Progenitor cell of endocrine pancreas (in vitro differentiated cells): Measurements from ENCODE around the gene CEBPG. TPM values are rescaled to one million over a fixed set of nuclear protein-coding genes. Genes with fewer than 3 reads are reported as not detected.

Source experiments
- DNase-seq: peaks from one replicate; pipeline ENCODE4 v3.0.0; 2021; ENCODE audit warnings: low spot score; ENCODE audit not compliant: unreplicated experiment
- H3K27ac Mint-ChIP-seq: 2 replicates; pipeline ENCODE4 v1.8.0; 2021; ENCODE audit warnings: mild to moderate bottlenecking, moderate library complexity, mixed read lengths
- H3K27me3 Mint-ChIP-seq: 2 replicates; pipeline ENCODE4 v1.8.0; 2021; ENCODE audit warnings: mixed read lengths
- H3K36me3 Mint-ChIP-seq: 2 replicates; pipeline ENCODE4 v1.8.0; 2022; ENCODE audit warnings: mixed read lengths; ENCODE audit not compliant: insufficient read depth
- H3K4me1 Mint-ChIP-seq: 2 replicates; pipeline ENCODE4 v1.8.0; 2021; ENCODE audit warnings: low read depth, mixed read lengths
- H3K4me3 Mint-ChIP-seq: 2 replicates; pipeline ENCODE4 v1.8.0; 2021; ENCODE audit warnings: low read depth, mild to moderate bottlenecking, moderate library complexity, mixed read lengths
- H3K9me3 Mint-ChIP-seq: 2 replicates; pipeline ENCODE4 v1.8.0; 2021; ENCODE audit warnings: low read depth, mixed read lengths
- total RNA-seq: library from RNA; stranded (reverse); gene quantifications from 2 replicates; pipeline ENCODE4 v1.2.1, GENCODE V29; 2021
- TF ChIP-seq, protein P1 (sequence below): fragments of 200-600 bp; sonication (generic); IDR thresholded peaks from one replicate; pipeline ENCODE4 v1.5.0; 2021; ENCODE audit warnings: antibody characterized with exemption, mild to moderate bottlenecking; ENCODE audit not compliant: unreplicated experiment

Gene CEBPG
- total RNA-seq, 1 donor from 2014 or later = 33.6 TPM

DNA sequence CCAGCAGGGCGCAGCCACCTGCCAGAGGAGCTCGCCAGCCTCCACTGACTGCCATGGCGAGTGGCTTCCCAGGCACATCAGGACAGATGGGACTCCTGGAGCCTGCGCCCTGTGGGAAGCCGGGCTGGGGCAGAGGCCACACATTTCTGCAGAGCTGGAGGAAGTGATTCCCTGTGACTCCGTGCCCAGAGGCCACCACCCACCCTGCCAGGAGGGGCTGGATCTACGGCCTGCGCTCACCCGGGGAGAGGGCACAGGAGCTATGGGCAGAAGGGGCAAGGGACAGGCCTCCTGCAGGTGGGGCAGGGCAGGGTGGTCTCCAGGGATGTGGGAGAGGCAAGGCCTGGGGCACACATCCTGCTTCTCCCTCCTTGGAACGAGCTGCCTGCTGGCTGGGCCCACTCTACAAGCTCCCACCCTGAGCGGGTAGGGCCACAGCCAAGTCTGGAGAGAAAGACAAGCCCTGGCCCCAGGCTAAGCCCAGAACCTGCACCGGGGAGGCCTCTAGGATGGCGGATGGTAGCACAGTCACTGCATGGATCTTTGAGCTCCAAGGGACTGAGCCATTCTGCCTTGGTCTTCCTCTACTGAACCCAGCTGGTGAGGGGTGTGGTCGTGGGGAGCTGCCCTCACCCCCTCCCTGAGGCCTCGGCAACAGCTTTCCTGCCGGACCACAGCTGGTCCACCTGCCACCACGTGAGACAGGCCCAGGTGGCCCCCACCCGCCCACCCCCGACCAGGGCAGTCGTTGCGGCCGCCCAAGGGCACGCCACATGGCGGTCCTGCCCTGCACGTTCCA, 40.6 kb downstream of the CEBPG start:
- no peak overlapping the region for H3K4me3 Mint-ChIP-seq
- H3K4me1 Mint-ChIP-seq = peaks cover 1% of the 10 kb centered on the region
- TF ChIP-seq, protein P1, sequence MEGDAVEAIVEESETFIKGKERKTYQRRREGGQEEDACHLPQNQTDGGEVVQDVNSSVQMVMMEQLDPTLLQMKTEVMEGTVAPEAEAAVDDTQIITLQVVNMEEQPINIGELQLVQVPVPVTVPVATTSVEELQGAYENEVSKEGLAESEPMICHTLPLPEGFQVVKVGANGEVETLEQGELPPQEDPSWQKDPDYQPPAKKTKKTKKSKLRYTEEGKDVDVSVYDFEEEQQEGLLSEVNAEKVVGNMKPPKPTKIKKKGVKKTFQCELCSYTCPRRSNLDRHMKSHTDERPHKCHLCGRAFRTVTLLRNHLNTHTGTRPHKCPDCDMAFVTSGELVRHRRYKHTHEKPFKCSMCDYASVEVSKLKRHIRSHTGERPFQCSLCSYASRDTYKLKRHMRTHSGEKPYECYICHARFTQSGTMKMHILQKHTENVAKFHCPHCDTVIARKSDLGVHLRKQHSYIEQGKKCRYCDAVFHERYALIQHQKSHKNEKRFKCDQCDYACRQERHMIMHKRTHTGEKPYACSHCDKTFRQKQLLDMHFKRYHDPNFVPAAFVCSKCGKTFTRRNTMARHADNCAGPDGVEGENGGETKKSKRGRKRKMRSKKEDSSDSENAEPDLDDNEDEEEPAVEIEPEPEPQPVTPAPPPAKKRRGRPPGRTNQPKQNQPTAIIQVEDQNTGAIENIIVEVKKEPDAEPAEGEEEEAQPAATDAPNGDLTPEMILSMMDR = no peak
- no peaks in the 10 kb centered on the region for H3K27me3 Mint-ChIP-seq
- no peaks in the 10 kb centered on the region for H3K36me3 Mint-ChIP-seq
- no peak for DNase-seq
- H3K9me3 Mint-ChIP-seq = no peaks in the 10 kb centered on the region
- H3K27ac Mint-ChIP-seq = no peak overlapping the region

GRCh38 chr19:33414667-33415605, 41.4 kb downstream of the CEBPG start:
- Mint-ChIP-seq H3K36me3 (no peaks in the 10 kb centered on the region), H3K27me3 (no peaks in the 10 kb centered on the region), H3K27ac (no peak overlapping the region)

GRCh38 chr19:33416307-33417215, 43.1 kb downstream of the CEBPG start:
- H3K4me3 Mint-ChIP-seq = no peak overlapping the region
- TF ChIP-seq, protein P1 = peak; percentile 75

More at GRCh38 chr19:33414667-33415605, 41.4 kb downstream of the CEBPG start:
- TF ChIP-seq, protein P1 = no peak
- Mint-ChIP-seq H3K4me3 (no peak overlapping the region), H3K4me1 (peaks cover 1% of the 10 kb centered on the region), H3K9me3 (no peaks in the 10 kb centered on the region)
- no peak for DNase-seq

DNA sequence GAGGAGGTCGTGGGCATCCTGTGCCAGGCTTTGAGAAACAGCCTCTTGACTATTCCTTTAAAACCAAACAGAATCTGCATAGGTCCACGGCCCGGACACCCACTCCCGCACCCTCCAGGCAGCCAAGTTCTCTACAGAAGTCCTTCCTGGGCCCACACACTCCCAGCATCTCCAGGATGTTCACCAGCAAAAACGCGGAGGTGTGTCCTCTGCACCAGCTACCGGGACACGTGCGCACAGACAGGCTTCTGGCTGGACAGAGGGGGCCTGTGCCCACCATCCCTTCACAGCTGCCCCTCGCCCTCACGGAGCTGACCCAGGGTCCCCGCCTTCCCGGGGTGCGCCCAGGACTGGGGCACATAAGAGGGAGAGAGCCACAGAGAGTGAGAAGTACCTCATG, 44.2 kb downstream of the CEBPG start:
- Mint-ChIP-seq H3K4me3 (no peak overlapping the region), H3K9me3 (no peaks in the 10 kb centered on the region), H3K36me3 (no peaks in the 10 kb centered on the region), H3K4me1 (peaks cover 1% of the 10 kb centered on the region), H3K27ac (no peak overlapping the region), H3K27me3 (no peaks in the 10 kb centered on the region)
- TF ChIP-seq, protein P1 = no peak
- no peak for DNase-seq

More at GRCh38 chr19:33416307-33417215, 43.1 kb downstream of the CEBPG start:
- no peaks in the 10 kb centered on the region for H3K27me3 Mint-ChIP-seq
- no peaks in the 10 kb centered on the region for H3K9me3 Mint-ChIP-seq
- H3K4me1 Mint-ChIP-seq = peaks cover 1% of the 10 kb centered on the region
- H3K36me3 Mint-ChIP-seq = no peaks in the 10 kb centered on the region
- peak; percentile 66 for DNase-seq
- H3K27ac Mint-ChIP-seq = no peak overlapping the region
